ENCODE data around the gene SORCS2.

- TF ChIP-seq, protein P1, sequence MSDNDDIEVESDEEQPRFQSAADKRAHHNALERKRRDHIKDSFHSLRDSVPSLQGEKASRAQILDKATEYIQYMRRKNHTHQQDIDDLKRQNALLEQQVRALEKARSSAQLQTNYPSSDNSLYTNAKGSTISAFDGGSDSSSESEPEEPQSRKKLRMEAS (IDR thresholded peaks at IDR 0.05), result no peak
- TF ChIP-seq, protein P2, sequence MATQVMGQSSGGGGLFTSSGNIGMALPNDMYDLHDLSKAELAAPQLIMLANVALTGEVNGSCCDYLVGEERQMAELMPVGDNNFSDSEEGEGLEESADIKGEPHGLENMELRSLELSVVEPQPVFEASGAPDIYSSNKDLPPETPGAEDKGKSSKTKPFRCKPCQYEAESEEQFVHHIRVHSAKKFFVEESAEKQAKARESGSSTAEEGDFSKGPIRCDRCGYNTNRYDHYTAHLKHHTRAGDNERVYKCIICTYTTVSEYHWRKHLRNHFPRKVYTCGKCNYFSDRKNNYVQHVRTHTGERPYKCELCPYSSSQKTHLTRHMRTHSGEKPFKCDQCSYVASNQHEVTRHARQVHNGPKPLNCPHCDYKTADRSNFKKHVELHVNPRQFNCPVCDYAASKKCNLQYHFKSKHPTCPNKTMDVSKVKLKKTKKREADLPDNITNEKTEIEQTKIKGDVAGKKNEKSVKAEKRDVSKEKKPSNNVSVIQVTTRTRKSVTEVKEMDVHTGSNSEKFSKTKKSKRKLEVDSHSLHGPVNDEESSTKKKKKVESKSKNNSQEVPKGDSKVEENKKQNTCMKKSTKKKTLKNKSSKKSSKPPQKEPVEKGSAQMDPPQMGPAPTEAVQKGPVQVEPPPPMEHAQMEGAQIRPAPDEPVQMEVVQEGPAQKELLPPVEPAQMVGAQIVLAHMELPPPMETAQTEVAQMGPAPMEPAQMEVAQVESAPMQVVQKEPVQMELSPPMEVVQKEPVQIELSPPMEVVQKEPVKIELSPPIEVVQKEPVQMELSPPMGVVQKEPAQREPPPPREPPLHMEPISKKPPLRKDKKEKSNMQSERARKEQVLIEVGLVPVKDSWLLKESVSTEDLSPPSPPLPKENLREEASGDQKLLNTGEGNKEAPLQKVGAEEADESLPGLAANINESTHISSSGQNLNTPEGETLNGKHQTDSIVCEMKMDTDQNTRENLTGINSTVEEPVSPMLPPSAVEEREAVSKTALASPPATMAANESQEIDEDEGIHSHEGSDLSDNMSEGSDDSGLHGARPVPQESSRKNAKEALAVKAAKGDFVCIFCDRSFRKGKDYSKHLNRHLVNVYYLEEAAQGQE (IDR thresholded peaks at IDR 0.05; ENCODE audit: low read depth), result no peak
Observed at GRCh38 chr4:7189066-7189465, 3.3 kb upstream of the SORCS2 start.

Measured in Ishikawa (cell line).